Dermis microvascular lymphatic vessel endothelial cell (primary cell): ENCODE measurements around the gene ELFN1. TPM values are rescaled to one million over a fixed set of nuclear protein-coding genes. Genes with fewer than 3 reads are reported as not detected.

Experiments used
- DNase-seq, 2 donors: peaks; one replicate each; pipeline versions ENCODE4 v3.0.0 to v3.0.0-alpha.2; 2010; ENCODE audit warnings: low read depth in 2 of 2
- total RNA-seq: library from RNA; depleted of rRNA; stranded (reverse); fragments of >200 nt; gene quantifications from 2 replicates; pipeline ENCODE4 v1.2.1, GENCODE V29; 2014

The ELFN1 gene
- total RNA-seq, 1 donor from 2014 or later: 0.90 TPM

GRCh38 chr7:1693991-1694524 is 24.0 kb downstream of the ELFN1 start:
- peak in 1 of 2 donors; percentile 12 for DNase-seq

- DNase-seq: no peak
These were observed 24.8 kb downstream of the ELFN1 start for GRCh38 chr7:1694611-1695511.

GRCh38 chr7:1695800-1696454 is 25.9 kb downstream of the ELFN1 start:
- DNase-seq: no peak

GRCh38 chr7:1696671-1697498 is 26.8 kb downstream of the ELFN1 start:
- DNase-seq: no peak

GRCh38 chr7:1697499-1698125 is 27.5 kb downstream of the ELFN1 start:
- no peak for DNase-seq

- DNase-seq: no peak
These were observed 28.1 kb downstream of the ELFN1 start for GRCh38 chr7:1698201-1698600.

- DNase-seq: no peak
These were observed 28.9 kb downstream of the ELFN1 start for GRCh38 chr7:1698951-1699350.

- no peak for DNase-seq
These were observed 30.0 kb downstream of the ELFN1 start for GRCh38 chr7:1700086-1700485.

- DNase-seq: no peak
These were observed 30.7 kb downstream of the ELFN1 start for GRCh38 chr7:1700536-1701333.

GRCh38 chr7:1702652-1703051 is 32.6 kb downstream of the ELFN1 start:
- DNase-seq: no peak

- no peak for DNase-seq
These were observed 33.4 kb downstream of the ELFN1 start for GRCh38 chr7:1703441-1703840.

- no peak for DNase-seq
These were observed 34.1 kb downstream of the ELFN1 start for GRCh38 chr7:1703871-1704810.

GRCh38 chr7:1704811-1705738 is 35.0 kb downstream of the ELFN1 start:
- DNase-seq: no peak

GRCh38 chr7:1705856-1706255 is 35.8 kb downstream of the ELFN1 start:
- DNase-seq: no peak

GRCh38 chr7:1706381-1706720 is 36.3 kb downstream of the ELFN1 start:
- no peak for DNase-seq

GRCh38 chr7:1706721-1707613 is 36.9 kb downstream of the ELFN1 start:
- no peak for DNase-seq
